CD4-positive, CD25-positive, alpha-beta regulatory T cell (primary cell): ENCODE results near the gene POLD4. TPM values are rescaled to one million over a fixed set of nuclear protein-coding genes. Genes with fewer than 3 reads are reported as not detected.

Source experiments
- ATAC-seq, 2 donors: fragments of 150-1000 bp; cut with Tn5 transposase; one replicate each; pipeline ENCODE4 v1.10.0; 2021; ENCODE audit warnings: low read depth in 2 of 2, moderate number of reproducible peaks in 2 of 2, moderate library complexity in 1 of 2
- DNase-seq, 3 donors: peaks; one replicate each; pipeline versions ENCODE4 v3.0.0 to v3.0.0-alpha.2; 2012 to 2022; ENCODE audit warnings: mixed read lengths in 1 of 3
- H3K27ac ChIP-seq: one replicate; pipeline ENCODE4 v1.7.0; 2013; ENCODE audit warnings: mild to moderate bottlenecking, low read length; ENCODE audit not compliant: insufficient read depth, poor library complexity, severe bottlenecking
- H3K27me3 ChIP-seq: one replicate; pipeline ENCODE4 v1.7.0; 2013; ENCODE audit warnings: low read length; ENCODE audit not compliant: control insufficient read depth, insufficient read depth
- H3K36me3 ChIP-seq: one replicate; pipeline ENCODE4 v1.7.0; 2013; ENCODE audit warnings: mild to moderate bottlenecking, low read length, moderate library complexity; ENCODE audit not compliant: control insufficient read depth, insufficient read depth
- H3K4me1 ChIP-seq: 2 replicates; pipeline ENCODE4 v1.7.0; 2013; ENCODE audit warnings: mild to moderate bottlenecking, low read length; ENCODE audit not compliant: insufficient read depth, control insufficient read depth, poor library complexity, severe bottlenecking
- H3K4me3 ChIP-seq: one replicate; pipeline ENCODE4 v1.7.0; 2013; ENCODE audit warnings: low read depth, mild to moderate bottlenecking, low read length, moderate library complexity
- H3K9me3 ChIP-seq, 2 experiments: 1 replicate in 1 of 2; 2 replicates in 1 of 2; pipeline ENCODE4 v1.7.0; 2013; ENCODE audit warnings: low read length in 2 of 2, mild to moderate bottlenecking in 1 of 2, moderate library complexity in 1 of 2; ENCODE audit not compliant: control insufficient read depth in 2 of 2
- H3K27ac Mint-ChIP-seq, 3 donors: one replicate each; pipeline ENCODE4 v1.8.0; 2020 to 2022; ENCODE audit warnings: mild to moderate bottlenecking in 3 of 3, mixed read lengths in 3 of 3, moderate library complexity in 2 of 3
- H3K27me3 Mint-ChIP-seq: one replicate; pipeline ENCODE4 v1.8.0; 2022; ENCODE audit warnings: mild to moderate bottlenecking, mixed read lengths
- H3K36me3 Mint-ChIP-seq: one replicate; pipeline ENCODE4 v1.8.0; 2020; ENCODE audit warnings: mixed read lengths
- H3K4me1 Mint-ChIP-seq, 4 donors: one replicate each; pipeline ENCODE4 v1.8.0; 2020 to 2022; ENCODE audit warnings: mixed read lengths in 4 of 4, mild to moderate bottlenecking in 1 of 4
- H3K4me3 Mint-ChIP-seq, 4 donors: one replicate each; pipeline ENCODE4 v1.8.0; 2020 to 2022; ENCODE audit warnings: mild to moderate bottlenecking in 4 of 4, mixed read lengths in 4 of 4, moderate library complexity in 3 of 4
- H3K9me3 Mint-ChIP-seq, 7 donors: one replicate each; pipeline ENCODE4 v1.8.0; 2020 to 2022; ENCODE audit warnings: mixed read lengths in 7 of 7, mild to moderate bottlenecking in 3 of 7, moderate library complexity in 2 of 7
- polyA plus RNA-seq, 4 donors: library from polyadenylated mRNA; unstranded; fragments of 300-500 nt; fragmentation: Illumina TruSeq; gene quantifications; one replicate each; pipeline ENCODE4 v1.2.3, GENCODE V29; 2021
- total RNA-seq: library from RNA; stranded (reverse); gene quantifications from one replicate; pipeline ENCODE4 v1.2.3, GENCODE V29; 2022

The POLD4 gene
- total and polyA plus RNA-seq, 5 donors from 2014 or later, result 60.6 to 127 (median 117) TPM

DNA sequence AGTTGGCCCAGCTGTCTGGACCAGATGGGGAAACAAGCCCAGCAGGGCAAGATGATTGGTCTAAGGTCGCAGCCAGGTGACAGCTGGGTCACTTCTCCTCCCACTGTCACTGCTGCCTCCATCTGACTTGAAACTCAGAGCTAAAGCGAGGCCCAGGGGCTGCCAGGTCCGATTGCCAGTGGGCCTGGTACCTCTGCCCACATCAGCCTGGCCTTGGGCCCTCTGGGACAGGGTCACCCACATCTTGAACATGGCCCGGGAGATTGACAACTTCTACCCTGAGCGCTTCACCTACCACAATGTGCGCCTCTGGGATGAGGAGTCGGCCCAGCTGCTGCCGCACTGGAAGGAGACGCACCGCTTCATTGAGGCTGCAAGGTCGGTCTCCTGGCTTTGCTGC is 44.2 kb downstream of the POLD4 start:
- no peak overlapping the region for H3K4me3 ChIP-seq
- Mint-ChIP-seq H3K27ac (no peak overlapping the region), H3K36me3 (peaks cover 3% of the 10 kb centered on the region), H3K4me3 (peak overlapping the region in 1 of 4 donors; percentile 60), H3K9me3 (no peaks in the 10 kb centered on the region), H3K4me1 (peaks cover 7 to 50% (median 27%) of the 10 kb centered on the region in 4 donors), H3K27me3 (peaks cover 1% of the 10 kb centered on the region)
- ATAC-seq, result no peak
- H3K4me1 ChIP-seq, result peaks cover 38% of the 10 kb centered on the region
- H3K27ac ChIP-seq, result no peak overlapping the region
- H3K36me3 ChIP-seq, result no peaks in the 10 kb centered on the region
- H3K27me3 ChIP-seq, result no peaks in the 10 kb centered on the region
- no peaks in the 10 kb centered on the region for H3K9me3 ChIP-seq
- no peak for DNase-seq

DNA sequence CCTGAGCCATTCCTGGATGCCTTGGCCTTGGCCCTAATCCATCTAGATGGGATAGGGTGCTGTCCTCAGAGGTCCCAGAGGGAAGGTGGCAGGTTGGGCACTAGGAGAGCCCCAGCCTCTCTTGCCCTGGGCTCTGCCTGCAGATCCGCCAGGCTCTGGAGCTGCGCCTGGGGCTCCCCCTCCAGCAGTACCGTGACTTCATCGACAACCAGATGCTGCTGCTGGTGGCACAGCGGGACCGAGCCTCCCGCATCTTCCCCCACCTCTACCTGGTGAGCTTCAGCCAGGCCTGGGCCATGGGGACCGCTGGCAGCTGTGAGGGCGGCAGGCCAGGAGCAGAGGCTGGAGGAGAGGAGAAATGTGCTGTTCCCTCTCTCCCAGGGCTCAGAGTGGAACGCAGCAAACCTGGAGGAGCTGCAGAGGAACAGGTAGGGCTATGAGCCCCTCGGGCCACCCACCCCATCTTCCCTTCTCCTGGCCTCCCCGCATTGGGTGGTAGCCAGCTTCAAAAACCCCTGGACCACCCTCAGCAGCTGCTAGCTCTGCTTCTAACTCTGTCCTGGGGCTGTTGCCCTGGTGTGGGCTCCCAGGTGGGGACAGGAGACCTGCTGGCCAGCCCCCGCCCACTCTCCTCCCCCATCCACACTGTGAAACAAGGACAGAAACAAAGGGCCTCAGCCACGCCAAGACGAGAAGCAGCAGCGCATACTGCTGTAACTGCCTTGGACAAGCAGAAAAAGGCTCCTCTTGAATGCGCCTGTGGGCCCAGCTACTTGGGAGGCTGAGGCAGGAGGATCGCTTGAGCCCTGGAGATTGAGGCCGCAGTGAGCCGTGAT is 45.1 kb downstream of the POLD4 start:
- H3K27me3 Mint-ChIP-seq, result no peaks in the 10 kb centered on the region
- no peak overlapping the region for H3K27ac Mint-ChIP-seq
- H3K27me3 ChIP-seq, result no peaks in the 10 kb centered on the region

DNA sequence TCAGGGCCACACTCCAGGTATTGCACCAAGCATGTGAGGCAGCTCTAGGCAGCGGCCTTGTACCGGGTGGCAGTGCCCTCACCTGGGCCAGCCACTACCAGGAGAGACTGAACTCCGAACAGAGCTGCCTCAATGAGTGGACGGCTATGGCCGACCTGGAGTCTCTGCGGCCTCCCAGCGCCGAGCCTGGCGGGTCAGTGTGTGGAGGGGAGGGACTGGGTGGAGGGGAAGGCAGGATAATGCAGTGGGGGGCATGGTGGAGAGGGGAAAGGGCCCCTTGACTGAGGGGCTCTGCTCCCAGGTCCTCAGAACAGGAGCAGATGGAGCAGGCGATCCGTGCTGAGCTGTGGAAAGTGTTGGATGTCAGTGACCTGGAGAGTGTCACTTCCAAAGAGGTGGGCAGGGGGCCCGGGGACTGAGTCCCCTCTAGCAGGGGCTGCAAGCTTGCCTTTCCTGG is 45.8 kb downstream of the POLD4 start:
- H3K27ac ChIP-seq, result no peak overlapping the region
- H3K4me3 ChIP-seq, result no peak overlapping the region
- no peaks in the 10 kb centered on the region for H3K27me3 ChIP-seq
- ATAC-seq (no peak), DNase-seq (no peak)
- H3K4me1 ChIP-seq, result peaks cover 34% of the 10 kb centered on the region
- Mint-ChIP-seq H3K9me3 (no peaks in the 10 kb centered on the region), H3K27ac (no peak overlapping the region), H3K36me3 (peaks cover 3% of the 10 kb centered on the region), H3K27me3 (no peaks in the 10 kb centered on the region), H3K4me3 (no peak overlapping the region), H3K4me1 (peaks cover 3 to 40% (median 16%) of the 10 kb centered on the region in 4 donors)
- H3K9me3 ChIP-seq, result no peaks in the 10 kb centered on the region
- H3K36me3 ChIP-seq, result no peaks in the 10 kb centered on the region

More for the DNA sequence above, 45.1 kb downstream of the POLD4 start:
- ATAC-seq (no peak), DNase-seq (no peak)
- H3K9me3 Mint-ChIP-seq, result no peaks in the 10 kb centered on the region
- Histone ChIP-seq H3K4me3 (no peak overlapping the region), H3K4me1 (peaks cover 34% of the 10 kb centered on the region), H3K9me3 (no peaks in the 10 kb centered on the region), H3K36me3 (no peaks in the 10 kb centered on the region), H3K27ac (no peak overlapping the region)
- H3K4me1 Mint-ChIP-seq, result peaks cover 7 to 42% (median 22%) of the 10 kb centered on the region in 4 donors
- no peak overlapping the region for H3K4me3 Mint-ChIP-seq
- H3K36me3 Mint-ChIP-seq, result peaks cover 3% of the 10 kb centered on the region

DNA sequence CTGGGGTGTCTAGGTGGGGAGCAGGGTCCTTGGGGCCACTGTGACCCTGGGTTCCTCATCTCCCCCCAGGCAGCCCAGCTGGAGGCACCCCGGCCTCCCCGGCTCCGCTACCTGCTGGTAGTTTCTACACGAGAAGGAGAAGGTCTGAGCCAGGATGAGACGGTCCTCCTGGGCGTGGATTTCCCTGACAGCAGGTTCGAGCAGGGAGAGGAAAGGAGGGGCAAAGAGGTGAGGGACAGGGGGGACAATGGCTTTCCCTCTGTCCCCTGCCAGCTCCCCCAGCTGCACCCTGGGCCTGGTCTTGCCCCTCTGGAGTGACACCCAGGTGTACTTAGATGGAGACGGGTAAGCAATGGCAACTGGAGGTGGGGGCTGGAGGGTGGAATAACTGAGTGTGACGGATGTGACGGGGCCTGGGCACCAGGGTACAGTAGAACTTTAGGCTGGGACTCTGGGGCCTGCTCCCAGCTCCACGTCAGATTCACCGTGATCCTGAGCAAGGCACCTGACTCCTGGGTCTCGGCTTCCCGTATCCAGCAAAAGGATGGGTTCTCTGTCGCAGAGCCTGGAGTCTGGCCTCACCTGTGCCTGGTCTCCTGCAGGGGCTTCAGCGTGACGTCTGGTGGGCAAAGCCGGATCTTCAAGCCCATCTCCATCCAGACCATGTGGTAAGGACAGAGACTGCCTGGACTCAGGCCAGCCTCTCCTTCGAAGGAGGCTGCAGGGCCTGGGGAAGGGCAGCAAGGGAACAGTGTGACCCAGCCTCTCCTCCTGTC is 46.4 kb downstream of the POLD4 start:
- H3K4me3 Mint-ChIP-seq, result no peak overlapping the region
- peak overlapping the region in 1 of 3 donors; percentile 14 for H3K27ac Mint-ChIP-seq
- H3K27me3 ChIP-seq, result no peaks in the 10 kb centered on the region
- H3K36me3 Mint-ChIP-seq, result peaks cover 3% of the 10 kb centered on the region
- H3K9me3 ChIP-seq, result no peaks in the 10 kb centered on the region
- ATAC-seq (no peak), DNase-seq (no peak)
- no peak overlapping the region for H3K27ac ChIP-seq
- no peaks in the 10 kb centered on the region for H3K9me3 Mint-ChIP-seq
- peaks cover under 1% of the 10 kb centered on the region for H3K36me3 ChIP-seq
- no peak overlapping the region for H3K4me3 ChIP-seq
- no peaks in the 10 kb centered on the region for H3K27me3 Mint-ChIP-seq
- peaks cover 31% of the 10 kb centered on the region for H3K4me1 ChIP-seq
- peaks cover 0 to 37% (median 13%) of the 10 kb centered on the region in 4 donors for H3K4me1 Mint-ChIP-seq

DNA sequence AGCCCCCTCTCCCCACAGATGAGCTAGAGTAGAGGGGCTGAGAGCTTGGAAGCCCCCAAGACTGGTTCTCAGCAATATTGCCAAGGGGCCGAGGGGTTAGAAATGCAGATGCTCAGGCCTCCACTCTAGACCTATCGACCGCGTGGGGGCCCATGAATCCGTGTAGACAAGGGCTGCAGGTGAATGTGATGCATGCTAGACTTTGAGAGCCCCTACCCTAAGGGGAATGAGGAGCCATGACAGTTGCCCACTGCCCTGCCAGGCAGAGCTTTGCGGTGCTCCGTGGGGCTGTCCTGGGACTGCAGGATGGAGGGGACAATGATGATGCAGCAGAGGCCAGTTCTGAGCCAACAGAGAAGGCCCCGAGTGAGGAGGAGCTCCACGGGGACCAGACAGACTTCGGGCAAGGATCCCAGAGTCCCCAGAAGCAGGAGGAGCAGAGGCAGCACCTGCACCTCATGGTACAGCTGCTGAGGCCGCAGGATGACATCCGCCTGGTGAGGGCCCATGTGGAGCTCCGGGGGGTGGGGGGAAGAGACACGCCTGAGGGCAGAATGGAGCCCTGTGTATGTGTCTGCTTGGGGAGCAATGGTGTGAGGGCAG is 48.7 kb downstream of the POLD4 start:
- Histone ChIP-seq H3K9me3 (no peaks in the 10 kb centered on the region), H3K4me3 (no peak overlapping the region), H3K4me1 (peaks cover 23% of the 10 kb centered on the region), H3K27ac (peak overlapping the region; percentile 61), H3K36me3 (peaks cover 18% of the 10 kb centered on the region), H3K27me3 (no peaks in the 10 kb centered on the region)
- peak overlapping the region; percentile 62 to 80 (median 71) for H3K4me3 Mint-ChIP-seq
- ATAC-seq, result no peak
- peaks cover 0 to 31% (median 11%) of the 10 kb centered on the region in 4 donors for H3K4me1 Mint-ChIP-seq
- H3K27me3 Mint-ChIP-seq, result no peaks in the 10 kb centered on the region
- no peak for DNase-seq
- H3K9me3 Mint-ChIP-seq, result no peaks in the 10 kb centered on the region
- H3K36me3 Mint-ChIP-seq, result peaks cover 3% of the 10 kb centered on the region
- no peak overlapping the region for H3K27ac Mint-ChIP-seq

DNA sequence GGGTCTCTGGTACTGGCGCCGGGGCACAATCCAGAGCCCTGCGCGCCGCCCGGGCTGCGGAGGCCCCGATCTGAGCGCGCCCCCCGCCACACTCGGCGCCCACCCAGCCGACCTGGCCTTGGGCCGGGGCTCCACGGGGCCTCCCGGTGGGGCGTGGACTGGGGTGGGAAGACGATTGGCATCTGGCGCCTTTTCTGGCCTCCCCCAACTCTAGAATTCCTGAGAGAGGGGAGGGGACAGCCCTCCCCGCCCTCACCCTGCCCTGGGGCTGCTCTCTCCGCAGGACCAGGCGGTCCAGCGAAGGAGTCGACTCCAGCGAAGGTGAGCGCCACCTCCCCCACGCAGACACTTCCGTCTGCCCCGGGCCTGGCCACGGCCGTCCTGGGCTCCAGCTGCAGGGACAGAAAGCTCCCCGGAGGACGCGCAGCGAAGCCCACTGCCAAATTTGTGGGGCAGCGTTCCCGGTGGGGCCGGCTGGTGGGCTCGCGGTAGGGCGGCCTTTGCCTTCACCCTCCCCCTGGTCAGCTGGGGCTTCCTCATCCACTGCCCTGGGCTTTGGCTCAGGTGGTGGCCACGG is 49.4 kb downstream of the POLD4 start:
- peak overlapping the region in 1 of 3 donors; percentile 91 for H3K27ac Mint-ChIP-seq
- no peaks in the 10 kb centered on the region for H3K9me3 Mint-ChIP-seq
- H3K4me3 Mint-ChIP-seq, result peak overlapping the region; percentile 62 to 83 (median 78)
- Histone ChIP-seq H3K4me3 (no peak overlapping the region), H3K27me3 (no peaks in the 10 kb centered on the region), H3K4me1 (peaks cover 23% of the 10 kb centered on the region), H3K36me3 (peaks cover 24% of the 10 kb centered on the region), H3K27ac (peak overlapping the region; percentile 61), H3K9me3 (no peaks in the 10 kb centered on the region)
- peak in 2 of 3 donors; percentile 18 to 50 for DNase-seq
- ATAC-seq, result peak; percentile 35 to 40
- no peaks in the 10 kb centered on the region for H3K27me3 Mint-ChIP-seq
- H3K36me3 Mint-ChIP-seq, result peaks cover 3% of the 10 kb centered on the region
- H3K4me1 Mint-ChIP-seq, result peaks cover 0 to 29% (median 11%) of the 10 kb centered on the region in 4 donors

DNA sequence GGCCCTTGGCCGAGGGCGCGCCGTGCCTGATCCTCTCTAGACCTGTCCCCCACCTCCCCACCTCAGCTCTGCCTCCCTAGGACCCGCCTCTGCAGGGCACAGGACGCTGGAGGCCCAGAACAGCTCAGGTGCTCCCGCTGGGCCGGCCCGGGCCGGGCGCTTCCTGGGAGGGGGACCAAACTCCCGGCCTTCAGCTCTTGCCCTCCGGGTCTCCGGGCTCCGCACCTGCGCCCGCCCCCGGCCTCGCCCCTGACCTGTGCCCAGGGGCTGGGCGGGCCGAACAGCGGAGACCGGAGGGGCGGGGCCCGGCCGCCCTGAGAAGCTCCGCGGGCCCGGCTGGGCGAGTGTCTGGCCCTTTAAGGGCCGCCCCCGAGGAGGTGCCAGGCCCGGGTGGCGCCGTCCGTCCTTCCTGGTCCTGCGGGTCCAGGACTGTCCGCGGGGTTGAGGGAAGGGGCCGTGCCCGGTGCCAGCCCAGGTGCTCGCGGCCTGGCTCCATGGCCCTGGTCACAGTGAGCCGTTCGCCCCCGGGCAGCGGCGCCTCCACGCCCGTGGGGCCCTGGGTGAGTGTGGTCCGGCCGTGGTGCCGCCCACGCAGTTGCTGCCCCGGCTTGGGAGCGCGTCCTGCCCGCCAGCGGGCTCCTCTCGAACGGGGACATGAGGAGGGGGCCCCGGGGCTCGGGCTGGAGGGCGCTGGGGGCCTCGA is 50.1 kb downstream of the POLD4 start, which contains the start of gene SSH3:
Gene SSH3, plus strand, starts transcription at position 399 of the 703 bp plus-strand sequence. Its CDS starts 96 bp downstream, at position 495.
- Mint-ChIP-seq H3K9me3 (no peaks in the 10 kb centered on the region), H3K4me1 (peaks cover 5 to 34% (median 15%) of the 10 kb centered on the region in 4 donors), H3K4me3 (peak within 1 kb of the TSS; percentile 69 to 83 (median 78)), H3K27me3 (no peaks in the 10 kb centered on the region), H3K27ac (peak within 1 kb of the TSS; percentile 65 to 91 (median 68)), H3K36me3 (peaks cover 10% of the 10 kb centered on the region)
- H3K27ac ChIP-seq, result peak within 1 kb of the TSS; percentile 61
- peaks cover 27% of the 10 kb centered on the region for H3K4me1 ChIP-seq
- ATAC-seq (peak; percentile 64 to 70), DNase-seq (peak in 2 of 3 donors; percentile 49 to 64)
- no peaks in the 10 kb centered on the region for H3K27me3 ChIP-seq
- H3K4me3 ChIP-seq, result peak within 1 kb of the TSS; percentile 7
- peaks cover 30% of the 10 kb centered on the region for H3K36me3 ChIP-seq
- no peaks in the 10 kb centered on the region for H3K9me3 ChIP-seq
